Esophagus muscularis mucosa (tissue), 4 donors: Measurements from ENCODE around the gene SMIM7.
A peak's percentile ranks its signal among the peaks of the same experiment; 100 is the strongest.

Experiments
- EP300 ChIP-seq: sonication (generic); formaldehyde crosslinking; IDR thresholded peaks from one replicate; pipeline ENCODE4 v1.6.1; 2017; ENCODE audit warnings: antibody characterized with exemption
- POLR2A ChIP-seq: fragments of 450-650 bp; IDR thresholded peaks from one replicate; pipeline ENCODE4 v1.6.1; 2017; ENCODE audit warnings: antibody characterized with exemption, moderate library complexity, mild to moderate bottlenecking, low read depth
- POLR2AphosphoS5 ChIP-seq, 2 donors: sonication (generic); formaldehyde crosslinking; IDR thresholded peaks; one replicate each; pipeline ENCODE4 v1.6.1; 2017; ENCODE audit warnings: antibody characterized with exemption in 2 of 2
- TF ChIP-seq, protein P1 (sequence below), 3 experiments: fragments of 200-600 bp in 2 of 3; fragments of 450-650 bp in 1 of 3; sonication (generic) in 2 of 3; IDR thresholded peaks; one replicate each; pipeline ENCODE4 v1.5.1; 2017 to 2019; ENCODE audit warnings: antibody characterized with exemption in 3 of 3, mild to moderate bottlenecking in 2 of 3, moderate library complexity in 1 of 3

DNA sequence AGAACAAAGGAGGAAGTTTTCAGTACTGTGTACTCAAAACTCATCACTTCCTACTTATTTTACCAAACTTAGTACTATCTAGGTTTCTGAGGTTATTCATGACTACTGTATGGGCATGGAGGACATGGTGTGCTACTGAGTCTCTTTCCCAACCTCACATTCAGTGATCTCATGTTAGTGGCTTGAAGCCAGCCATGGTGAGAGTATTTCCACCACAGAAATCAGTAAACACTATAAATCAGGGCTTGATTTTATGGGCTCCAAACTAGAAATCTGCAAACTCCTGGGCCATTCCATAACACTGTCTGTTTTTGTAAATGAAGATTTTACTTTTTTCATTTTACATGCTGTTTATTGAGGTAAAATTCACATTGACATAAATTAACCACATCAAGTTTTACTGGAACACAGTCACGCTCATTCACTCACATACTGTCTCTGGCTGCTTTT is 51.6 kb downstream of the SMIM7 start:
- TF ChIP-seq, protein P1, sequence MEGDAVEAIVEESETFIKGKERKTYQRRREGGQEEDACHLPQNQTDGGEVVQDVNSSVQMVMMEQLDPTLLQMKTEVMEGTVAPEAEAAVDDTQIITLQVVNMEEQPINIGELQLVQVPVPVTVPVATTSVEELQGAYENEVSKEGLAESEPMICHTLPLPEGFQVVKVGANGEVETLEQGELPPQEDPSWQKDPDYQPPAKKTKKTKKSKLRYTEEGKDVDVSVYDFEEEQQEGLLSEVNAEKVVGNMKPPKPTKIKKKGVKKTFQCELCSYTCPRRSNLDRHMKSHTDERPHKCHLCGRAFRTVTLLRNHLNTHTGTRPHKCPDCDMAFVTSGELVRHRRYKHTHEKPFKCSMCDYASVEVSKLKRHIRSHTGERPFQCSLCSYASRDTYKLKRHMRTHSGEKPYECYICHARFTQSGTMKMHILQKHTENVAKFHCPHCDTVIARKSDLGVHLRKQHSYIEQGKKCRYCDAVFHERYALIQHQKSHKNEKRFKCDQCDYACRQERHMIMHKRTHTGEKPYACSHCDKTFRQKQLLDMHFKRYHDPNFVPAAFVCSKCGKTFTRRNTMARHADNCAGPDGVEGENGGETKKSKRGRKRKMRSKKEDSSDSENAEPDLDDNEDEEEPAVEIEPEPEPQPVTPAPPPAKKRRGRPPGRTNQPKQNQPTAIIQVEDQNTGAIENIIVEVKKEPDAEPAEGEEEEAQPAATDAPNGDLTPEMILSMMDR (IDR thresholded peaks at IDR 0.05) = no peak
- TF ChIP-seq POLR2A (no peak), EP300 (peak; percentile 49), POLR2AphosphoS5 (IDR thresholded peaks at IDR 0.05) (peak; percentile 67 to 78)
